HEK293T (cell line): Measurements from ENCODE around the gene BGLAP.

Experiments
- SP1 ChIP-seq: fragments of 450-650 bp; IDR thresholded peaks from 2 replicates; pipeline ENCODE4 v1.6.1; 2017
- SUZ12 ChIP-seq: fragments of 450-650 bp; IDR thresholded peaks from 2 replicates; pipeline ENCODE4 v1.6.1; 2016; ENCODE audit warnings: mild to moderate bottlenecking

DNA sequence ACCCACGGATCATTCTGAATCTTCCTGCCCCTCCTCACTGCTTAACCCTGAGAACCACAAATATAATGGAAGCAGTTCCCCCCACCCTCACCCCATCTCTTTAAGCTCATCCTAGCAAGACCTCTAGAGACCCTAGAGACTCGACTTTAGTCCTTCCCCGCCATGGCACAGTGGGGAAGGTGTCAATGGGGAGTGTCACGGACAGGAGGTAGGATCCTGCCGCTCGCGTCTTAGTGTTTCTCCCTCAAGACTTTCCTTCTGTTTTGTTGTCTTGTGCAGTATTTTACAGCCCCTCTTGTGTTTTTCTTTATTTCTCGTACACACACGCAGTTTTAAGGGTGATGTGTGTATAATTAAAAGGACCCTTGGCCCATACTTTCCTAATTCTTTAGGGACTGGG is 29.9 kb upstream of the BGLAP start:
- no peak for TF ChIP-seq SP1
- TF ChIP-seq SUZ12, result no peak
